HG02571 (cell line): ENCODE results near the gene NECTIN2.
"Not testable (repeated sequence)": the region's sequence is repeated elsewhere in the genome, so short reads cannot be mapped to it uniquely, and the experiment has no call there.

Experiments
- ATAC-seq: cut with Tn5 transposase; IDR thresholded peaks from one replicate; pipeline ENCODE4 v1.9.1; 2021; ENCODE audit warnings: mild to moderate bottlenecking, moderate library complexity; ENCODE audit not compliant: unreplicated experiment

The NECTIN2 gene

GRCh38 chr19:44848812-44849447 is 2.8 kb downstream of the NECTIN2 start:
- ATAC-seq = no peak

- no peak for ATAC-seq
Measured at GRCh38 chr19:44850641-44851109, 4.6 kb downstream of the NECTIN2 start.

- no peak for ATAC-seq
Measured at GRCh38 chr19:44851427-44851826, 5.3 kb downstream of the NECTIN2 start.

- ATAC-seq = no peak
Measured at GRCh38 chr19:44855606-44856005, 9.5 kb downstream of the NECTIN2 start.

GRCh38 chr19:44856421-44857083 is 10.5 kb downstream of the NECTIN2 start:
- ATAC-seq = no peak

GRCh38 chr19:44857837-44858236 is 11.7 kb downstream of the NECTIN2 start:
- no peak for ATAC-seq

- not testable (repeated sequence) for ATAC-seq
Measured at GRCh38 chr19:44861576-44861975, 15.5 kb downstream of the NECTIN2 start.

- ATAC-seq = no peak
Measured at GRCh38 chr19:44863990-44864389, 17.9 kb downstream of the NECTIN2 start.

GRCh38 chr19:44865196-44865767 is 19.2 kb downstream of the NECTIN2 start:
- no peak for ATAC-seq

- no peak for ATAC-seq
Measured at GRCh38 chr19:44866664-44867063, 20.6 kb downstream of the NECTIN2 start.

- no peak for ATAC-seq
Measured at GRCh38 chr19:44867578-44867977, 21.5 kb downstream of the NECTIN2 start.

GRCh38 chr19:44869733-44870470 is 23.8 kb downstream of the NECTIN2 start:
- no peak for ATAC-seq

- ATAC-seq = no peak
Measured at GRCh38 chr19:44871809-44872208, 25.7 kb downstream of the NECTIN2 start.

GRCh38 chr19:44872661-44873060 is 26.6 kb downstream of the NECTIN2 start:
- ATAC-seq = no peak

- no peak for ATAC-seq
Measured at GRCh38 chr19:44874317-44874716, 28.2 kb downstream of the NECTIN2 start.

GRCh38 chr19:44875666-44876451 is 29.8 kb downstream of the NECTIN2 start:
- ATAC-seq = no peak

- no peak for ATAC-seq
Measured at GRCh38 chr19:44876930-44877535, 30.9 kb downstream of the NECTIN2 start.

- ATAC-seq = no peak
Measured at GRCh38 chr19:44878120-44878865, 32.2 kb downstream of the NECTIN2 start.

- no peak for ATAC-seq
Measured at GRCh38 chr19:44879309-44880065, 33.4 kb downstream of the NECTIN2 start.
